A673 (cell line): ENCODE measurements around the gene MX2. TPM values are rescaled to one million over a fixed set of nuclear protein-coding genes. Genes with fewer than 3 reads are reported as not detected.

Experiments used
- BruUV-seq: library from RNA; stranded (reverse); fragments of 400-500 nt; replicated peaks from 2 replicates; lab custom pipeline; 2021; lab: Mats Ljungman, UMichigan
- CTCF ChIA-PET: fragments of 300-600 bp; sonication (Branson Sonifier 250); formaldehyde crosslinking; loops from one replicate; lab custom pipeline; 2022; ENCODE audit warnings: antibody characterized with exemption; lab: Charles Lee
- POLR2A ChIA-PET: fragments of 300-600 bp; sonication (Branson Sonifier 250); formaldehyde crosslinking; loops from one replicate; lab custom pipeline; 2022; ENCODE audit warnings: antibody characterized with exemption; ENCODE audit not compliant: low non-redundant PET; lab: Charles Lee
- DNase-seq: peaks from one replicate; pipeline ENCODE4 v3.0.0-alpha.2; 2015; ENCODE audit warnings: low spot score
- H3K27ac ChIP-seq: fragments of 200-600 bp; sonication (generic); 2 replicates; pipeline ENCODE4 v1.5.1; 2016; ENCODE audit warnings: mixed run types, low read depth, mild to moderate bottlenecking, mixed read lengths, antibody characterized with exemption, low read length; ENCODE audit not compliant: poor library complexity, severe bottlenecking
- H3K27me3 ChIP-seq: fragments of 200-600 bp; sonication (generic); replicated peaks from 2 replicates; pipeline ENCODE4 v1.6.1; 2017; ENCODE audit warnings: mixed run types, low read depth, mild to moderate bottlenecking, mixed read lengths, antibody characterized with exemption, low read length; ENCODE audit not compliant: insufficient read depth, poor library complexity
- H3K36me3 ChIP-seq: fragments of 200-600 bp; sonication (generic); 2 replicates; pipeline ENCODE4 v1.6.1; 2016; ENCODE audit warnings: mixed run types, mild to moderate bottlenecking, mixed read lengths, antibody characterized with exemption, low read length; ENCODE audit not compliant: insufficient read depth, poor library complexity, severe bottlenecking
- H3K4me1 ChIP-seq: fragments of 200-600 bp; sonication (generic); 2 replicates; pipeline ENCODE4 v1.6.1; 2017; ENCODE audit warnings: mixed run types, mild to moderate bottlenecking, mixed read lengths, antibody characterized with exemption, low read length; ENCODE audit not compliant: insufficient read depth, poor library complexity, severe bottlenecking
- H3K4me3 ChIP-seq: fragments of 200-600 bp; sonication (generic); 2 replicates; pipeline ENCODE4 v1.5.1; 2016; ENCODE audit warnings: low read depth, mixed run types, mild to moderate bottlenecking, mixed read lengths, low read length; ENCODE audit not compliant: poor library complexity, severe bottlenecking
- H3K9me3 ChIP-seq: fragments of 200-600 bp; sonication (generic); 2 replicates; pipeline ENCODE4 v1.6.1; 2016; ENCODE audit warnings: mixed run types, low read depth, mild to moderate bottlenecking, mixed read lengths, antibody characterized with exemption, low read length; ENCODE audit not compliant: poor library complexity, severe bottlenecking
- CTCF ChIP-seq: fragments of 300-800, 200-600 bp; sonication (generic); conservative IDR thresholded peaks from 2 replicates; pipeline ENCODE4 v1.5.1; 2017; ENCODE audit warnings: low read depth, mild to moderate bottlenecking, antibody characterized with exemption, low read length, moderate library complexity, mixed read lengths
- EZH2 ChIP-seq: fragments of 200-600 bp; sonication (generic); IDR thresholded peaks from 2 replicates; pipeline ENCODE4 v1.6.1; 2017; ENCODE audit warnings: borderline replicate concordance, low read depth, mild to moderate bottlenecking, mixed read lengths, antibody characterized with exemption, low read length; ENCODE audit not compliant: poor library complexity, severe bottlenecking
- intact Hi-C: fragments of 100-400 bp; cut with micrococcal nuclease; formaldehyde crosslinking; loops from one replicate; pipeline ENCODE4 v1.10.0; 2022; ENCODE audit not compliant: unreplicated experiment
- total RNA-seq: library from RNA; stranded (reverse); gene quantifications from 2 replicates; pipeline ENCODE4 v1.2.3, GENCODE V29; 2021

The MX2 gene
- total RNA-seq, 1 experiment from 2014 or later: not detected

- ChIA-PET POLR2A (no interaction called here), CTCF (no interaction called here)
- intact Hi-C loops: no loop called here
- no peak overlapping the region for H3K27ac ChIP-seq
- BruUV-seq: no TSS peak
- no peak for TF ChIP-seq EZH2
- no peak for TF ChIP-seq CTCF
- no peaks in the 10 kb centered on the region for H3K9me3 ChIP-seq
- H3K36me3 ChIP-seq: no peaks in the 10 kb centered on the region
- no peaks in the 10 kb centered on the region for H3K27me3 ChIP-seq
- no peak for DNase-seq
- no peak overlapping the region for H3K4me3 ChIP-seq
- no peaks in the 10 kb centered on the region for H3K4me1 ChIP-seq
Observed at GRCh38 chr21:41387824-41388223, 26.0 kb downstream of the MX2 start.

- POLR2A ChIA-PET: no interaction called here
- no peaks in the 10 kb centered on the region for H3K4me1 ChIP-seq
- BruUV-seq: no TSS peak
- intact Hi-C loops: no loop called here
- TF ChIP-seq EZH2 (no peak), CTCF (no peak)
- H3K9me3 ChIP-seq: no peaks in the 10 kb centered on the region
- H3K27ac ChIP-seq: no peak overlapping the region
- H3K36me3 ChIP-seq: no peaks in the 10 kb centered on the region
- H3K4me3 ChIP-seq: no peak overlapping the region
- CTCF ChIA-PET: no interaction called here
- no peaks in the 10 kb centered on the region for H3K27me3 ChIP-seq
- DNase-seq: no peak
Observed at GRCh38 chr21:41388259-41388658, 26.4 kb downstream of the MX2 start.

- Histone ChIP-seq H3K27me3 (no peaks in the 10 kb centered on the region), H3K27ac (no peak overlapping the region), H3K4me3 (no peak overlapping the region), H3K36me3 (no peaks in the 10 kb centered on the region), H3K4me1 (no peaks in the 10 kb centered on the region), H3K9me3 (no peaks in the 10 kb centered on the region)
- TF ChIP-seq EZH2 (no peak), CTCF (no peak)
- DNase-seq: no peak
- CTCF ChIA-PET: no interaction called here
- POLR2A ChIA-PET: no interaction called here
- intact Hi-C loops: no loop called here
- no TSS peak for BruUV-seq
Observed at GRCh38 chr21:41390043-41390639, 28.3 kb downstream of the MX2 start.
